WERI-Rb-1 (cell line): ENCODE measurements around the gene SH3YL1.

ENCODE experiments used
- DNase-seq: peaks from one replicate; pipeline ENCODE4 v3.0.0-alpha.2; 2020
- H3K27ac ChIP-seq: fragments of 250-450 bp; sonication (Bioruptor Pico); 2 replicates; pipeline ENCODE4 v1.5.1; 2020; ENCODE audit warnings: mild to moderate bottlenecking, moderate library complexity
- H3K27me3 ChIP-seq: fragments of 250-450 bp; sonication (Bioruptor Pico); 2 replicates; pipeline ENCODE4 v1.5.1; 2021; ENCODE audit warnings: mild to moderate bottlenecking, low read depth, moderate library complexity; ENCODE audit not compliant: insufficient read depth, severe bottlenecking
- H3K36me3 ChIP-seq: fragments of 250-450 bp; sonication (Bioruptor Pico); 2 replicates; pipeline ENCODE4 v1.5.1; 2020; ENCODE audit warnings: mild to moderate bottlenecking, moderate library complexity
- H3K4me3 ChIP-seq: 2 replicates; pipeline ENCODE4 v1.5.1; 2011; ENCODE audit warnings: low read depth, mild to moderate bottlenecking, control low read depth, low read length
- H3K9me3 ChIP-seq: fragments of 250-450 bp; sonication (Bioruptor Pico); 2 replicates; pipeline ENCODE4 v1.5.1; 2021; ENCODE audit warnings: mild to moderate bottlenecking, moderate library complexity; ENCODE audit not compliant: severe bottlenecking
- TF ChIP-seq, protein P1 (sequence below): IDR thresholded peaks from 2 replicates; pipeline ENCODE4 v1.5.1; 2011; ENCODE audit warnings: low read depth, mild to moderate bottlenecking, control low read depth, inconsistent platforms, low read length

Gene SH3YL1

DNA sequence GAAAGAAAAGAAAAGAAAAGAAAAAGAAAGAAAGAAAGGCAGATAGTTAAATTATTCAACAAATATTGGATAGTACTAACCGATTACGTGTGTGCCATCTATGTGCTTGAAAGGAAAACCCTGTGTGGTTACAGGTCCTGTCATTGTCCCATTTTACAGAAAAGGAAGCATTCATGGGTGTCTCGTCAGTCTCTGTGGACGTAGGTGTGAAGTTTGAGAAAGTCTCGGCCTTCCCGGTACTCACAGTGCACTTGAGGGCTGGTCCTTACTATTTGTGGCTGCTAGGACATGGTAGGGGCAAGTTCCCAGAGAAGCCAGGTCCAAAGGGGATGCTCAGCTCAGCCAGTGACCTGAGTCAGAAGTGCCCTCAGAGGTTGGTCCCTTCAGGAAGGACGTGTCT is 19.3 kb downstream of the SH3YL1 start:
- Histone ChIP-seq H3K27ac (no peak overlapping the region), H3K9me3 (no peaks in the 10 kb centered on the region), H3K36me3 (no peaks in the 10 kb centered on the region), H3K4me3 (no peak overlapping the region), H3K27me3 (no peaks in the 10 kb centered on the region)
- TF ChIP-seq, protein P1, sequence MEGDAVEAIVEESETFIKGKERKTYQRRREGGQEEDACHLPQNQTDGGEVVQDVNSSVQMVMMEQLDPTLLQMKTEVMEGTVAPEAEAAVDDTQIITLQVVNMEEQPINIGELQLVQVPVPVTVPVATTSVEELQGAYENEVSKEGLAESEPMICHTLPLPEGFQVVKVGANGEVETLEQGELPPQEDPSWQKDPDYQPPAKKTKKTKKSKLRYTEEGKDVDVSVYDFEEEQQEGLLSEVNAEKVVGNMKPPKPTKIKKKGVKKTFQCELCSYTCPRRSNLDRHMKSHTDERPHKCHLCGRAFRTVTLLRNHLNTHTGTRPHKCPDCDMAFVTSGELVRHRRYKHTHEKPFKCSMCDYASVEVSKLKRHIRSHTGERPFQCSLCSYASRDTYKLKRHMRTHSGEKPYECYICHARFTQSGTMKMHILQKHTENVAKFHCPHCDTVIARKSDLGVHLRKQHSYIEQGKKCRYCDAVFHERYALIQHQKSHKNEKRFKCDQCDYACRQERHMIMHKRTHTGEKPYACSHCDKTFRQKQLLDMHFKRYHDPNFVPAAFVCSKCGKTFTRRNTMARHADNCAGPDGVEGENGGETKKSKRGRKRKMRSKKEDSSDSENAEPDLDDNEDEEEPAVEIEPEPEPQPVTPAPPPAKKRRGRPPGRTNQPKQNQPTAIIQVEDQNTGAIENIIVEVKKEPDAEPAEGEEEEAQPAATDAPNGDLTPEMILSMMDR = no peak
- DNase-seq = no peak

DNA sequence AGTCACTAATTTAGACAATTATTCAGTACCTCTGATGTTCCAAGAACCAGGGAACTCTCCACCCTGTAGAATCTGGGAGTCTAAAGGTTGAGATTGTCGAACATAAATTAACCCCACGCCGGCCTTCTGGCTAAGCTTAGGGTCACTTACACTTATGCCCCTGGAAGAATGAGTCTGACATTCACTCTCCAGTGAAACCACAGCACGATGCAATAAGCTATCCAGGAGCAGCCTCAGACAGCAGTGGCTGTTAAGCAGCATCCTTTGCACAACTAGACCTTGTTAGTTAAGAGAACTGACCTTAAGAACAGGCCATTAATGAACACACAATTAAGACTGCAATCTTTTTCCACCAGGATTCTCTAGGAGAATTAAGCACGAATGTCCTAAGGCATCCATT is 25.0 kb downstream of the SH3YL1 start:
- Histone ChIP-seq H3K27ac (no peak overlapping the region), H3K36me3 (no peaks in the 10 kb centered on the region), H3K4me3 (no peak overlapping the region), H3K9me3 (no peaks in the 10 kb centered on the region), H3K27me3 (no peaks in the 10 kb centered on the region)
- TF ChIP-seq, protein P1 = no peak
- no peak for DNase-seq

DNA sequence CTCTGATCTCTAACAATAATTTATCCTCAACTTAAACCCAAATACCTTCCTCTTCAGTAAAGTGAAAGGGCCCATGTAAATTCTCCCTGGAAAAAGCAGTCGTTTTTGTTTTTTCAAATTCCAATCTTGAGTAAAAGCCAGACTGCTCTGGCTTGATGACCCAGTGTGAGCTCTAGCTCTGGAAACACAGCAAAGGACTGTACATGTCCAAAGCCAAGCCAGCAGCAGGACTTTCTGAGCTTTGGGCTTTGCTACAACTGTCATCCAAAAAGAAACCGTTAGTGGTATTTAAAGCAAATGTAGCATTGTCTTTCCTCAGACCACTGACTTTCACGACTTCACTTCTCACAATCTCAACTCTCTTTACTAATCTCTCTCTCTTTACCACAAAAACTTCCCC is 25.4 kb downstream of the SH3YL1 start:
- TF ChIP-seq, protein P1 = no peak
- Histone ChIP-seq H3K36me3 (no peaks in the 10 kb centered on the region), H3K27ac (no peak overlapping the region), H3K9me3 (no peaks in the 10 kb centered on the region), H3K27me3 (no peaks in the 10 kb centered on the region), H3K4me3 (no peak overlapping the region)
- no peak for DNase-seq

DNA sequence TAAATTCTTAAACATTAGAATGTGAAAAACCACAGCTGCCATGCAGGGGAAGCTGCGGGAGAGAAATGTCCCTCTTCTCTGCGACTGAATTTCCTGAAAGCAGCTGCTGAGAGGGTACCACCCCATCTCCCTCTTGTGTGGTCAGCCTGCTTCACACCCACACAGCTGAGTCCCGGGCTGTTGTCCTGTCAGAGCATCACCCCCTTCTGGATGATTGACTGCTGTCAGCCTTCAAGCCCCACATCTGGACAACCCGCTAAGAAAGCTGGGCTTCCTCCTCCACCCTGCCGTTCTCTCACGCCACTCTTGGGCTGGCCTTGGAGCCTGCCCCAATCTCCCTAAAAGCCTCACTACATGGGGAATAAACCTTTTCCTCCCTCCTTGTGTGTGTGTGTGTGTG is 26.0 kb downstream of the SH3YL1 start:
- Histone ChIP-seq H3K27ac (no peak overlapping the region), H3K4me3 (no peak overlapping the region), H3K27me3 (no peaks in the 10 kb centered on the region), H3K9me3 (no peaks in the 10 kb centered on the region), H3K36me3 (no peaks in the 10 kb centered on the region)
- no peak for DNase-seq
- TF ChIP-seq, protein P1 = no peak

DNA sequence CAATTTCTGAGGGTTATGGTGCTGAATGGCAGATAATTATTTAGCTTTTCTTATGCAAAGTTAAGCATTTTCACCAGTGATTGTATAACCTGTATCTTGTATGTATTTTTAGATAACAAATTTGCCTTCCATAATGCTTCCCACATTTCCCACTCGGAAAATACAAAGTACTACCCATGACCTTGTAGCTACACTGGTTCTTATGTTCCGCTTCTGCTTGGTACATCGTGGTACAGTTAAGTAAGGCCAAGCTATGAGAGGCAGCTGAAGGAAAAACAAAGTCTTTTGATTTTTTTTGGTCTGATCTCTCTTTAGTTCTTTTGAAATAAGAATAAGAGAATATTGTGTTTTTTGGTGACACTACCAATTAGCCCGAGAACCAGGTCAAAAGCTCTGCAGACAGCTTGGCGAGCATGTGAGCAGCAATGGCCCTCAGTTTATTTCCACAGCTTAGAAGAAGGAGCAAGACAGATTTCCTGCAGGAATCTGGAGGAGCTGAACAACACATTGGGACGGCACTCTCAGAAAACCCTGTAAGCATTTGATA is 26.8 kb downstream of the SH3YL1 start:
- no peaks in the 10 kb centered on the region for H3K27me3 ChIP-seq
- no peaks in the 10 kb centered on the region for H3K36me3 ChIP-seq
- TF ChIP-seq, protein P1 = no peak
- no peak for DNase-seq
- no peak overlapping the region for H3K4me3 ChIP-seq
- no peaks in the 10 kb centered on the region for H3K9me3 ChIP-seq
- no peak overlapping the region for H3K27ac ChIP-seq

DNA sequence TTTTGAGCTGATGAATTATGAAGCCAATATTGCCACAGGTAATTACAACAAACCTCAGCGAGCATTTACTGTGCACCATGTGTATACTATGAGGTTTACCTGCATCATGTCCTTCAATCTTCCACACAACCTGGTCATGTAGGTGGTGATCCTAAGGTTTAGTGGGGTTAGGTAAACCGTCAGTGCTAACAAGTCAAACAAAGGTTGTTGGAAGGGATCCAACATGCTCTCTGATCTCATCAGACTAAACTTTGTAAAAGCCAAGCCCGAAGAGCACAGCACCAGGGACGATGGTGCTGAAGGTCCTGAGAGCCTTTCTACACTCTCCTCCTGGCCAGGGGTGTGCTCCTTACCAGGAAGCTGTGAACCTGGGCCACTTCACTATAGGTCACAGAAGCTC is 29.4 kb downstream of the SH3YL1 start:
- Histone ChIP-seq H3K36me3 (no peaks in the 10 kb centered on the region), H3K27ac (no peak overlapping the region), H3K4me3 (no peak overlapping the region), H3K9me3 (no peaks in the 10 kb centered on the region), H3K27me3 (no peaks in the 10 kb centered on the region)
- TF ChIP-seq, protein P1 = no peak
- DNase-seq = no peak
